GM12878 (cell line): Measurements from ENCODE around the gene VEZF1. TPM values are rescaled to one million over a fixed set of nuclear protein-coding genes. Genes with fewer than 3 reads are reported as not detected.

Experiments used
- ATAC-seq: fragments of 200-7000 bp; cut with Tn5 transposase; 3 replicates; pipeline ENCODE4 v1.9.1; 2020; ENCODE audit warnings: mild to moderate bottlenecking, moderate library complexity
- BruUV-seq: library from RNA; stranded (reverse); fragments of 400-500 nt; replicated peaks from 2 replicates; lab custom pipeline; 2021; lab: Mats Ljungman, UMichigan
- CTCF ChIA-PET: fragments of 300-600 bp; sonication (Branson Sonifier 250); formaldehyde crosslinking; extraction: SDS; loops from one replicate; lab custom pipeline; 2021; ENCODE audit warnings: inconsistent platforms; lab: Yijun Ruan, JAX
- POLR2A ChIA-PET: fragments of 350-600 bp; formaldehyde crosslinking; extraction: SDS; loops from one replicate; lab custom pipeline; 2021; ENCODE audit warnings: inconsistent platforms; lab: Charles Lee
- RAD21 ChIA-PET: fragments of 300-600 bp; sonication (Branson Sonifier 250); formaldehyde crosslinking; loops from one replicate; lab custom pipeline; 2023; ENCODE audit warnings: antibody characterized with exemption; ENCODE audit not compliant: unreplicated experiment; lab: Charles Lee
- SMC1A ChIA-PET: fragments of 300-600 bp; sonication (Branson Sonifier 250); formaldehyde crosslinking; loops from one replicate; lab custom pipeline; 2023; ENCODE audit not compliant: unreplicated experiment, uncharacterized antibody; lab: Charles Lee
- DNase-seq: peaks from one replicate; pipeline ENCODE4 v3.0.0-alpha.2; 2011; ENCODE audit warnings: low read depth, low spot score
- FAIRE-seq: peaks from 3 replicates; lab custom pipeline; 2011; peaks lifted over from hg19 to GRCh38; lab: Jason Lieb, UNC
- H2AFZ ChIP-seq: 2 replicates; pipeline ENCODE4 v1.6.0; 2011; ENCODE audit warnings: low read depth, low read length, control low read depth; ENCODE audit not compliant: control insufficient read depth
- H3K27ac ChIP-seq: 2 replicates; pipeline ENCODE4 v1.5.1; 2011; ENCODE audit warnings: control low read depth; ENCODE audit not compliant: control insufficient read depth, insufficient read depth
- H3K27me3 ChIP-seq, 2 experiments: replicated peaks in 1 of 2; 2 replicates each; pipeline versions ENCODE4 v1.6.0 to v1.6.1; 2011; ENCODE audit warnings: low read length in 1 of 2; ENCODE audit not compliant: control insufficient read depth in 2 of 2, insufficient read depth in 2 of 2
- H3K36me3 ChIP-seq, 2 experiments: 2 replicates each; pipeline ENCODE4 v1.5.1; 2011; ENCODE audit warnings: low read length in 1 of 2; ENCODE audit not compliant: control insufficient read depth in 2 of 2, insufficient read depth in 2 of 2
- H3K4me1 ChIP-seq: 2 replicates; pipeline ENCODE4 v1.6.1; 2011; ENCODE audit warnings: mild to moderate bottlenecking, low read length, moderate library complexity, mixed read lengths; ENCODE audit not compliant: control insufficient read depth, insufficient read depth
- H3K4me2 ChIP-seq: 2 replicates; pipeline ENCODE4 v1.6.0; 2011; ENCODE audit warnings: control low read depth; ENCODE audit not compliant: control insufficient read depth, insufficient read depth
- H3K4me3 ChIP-seq: fragments of 200-600 bp; sonication (generic); 2 replicates; pipeline ENCODE4 v1.5.1; 2016
- H3K79me2 ChIP-seq: 2 replicates; pipeline ENCODE4 v1.6.0; 2011; ENCODE audit warnings: low read length; ENCODE audit not compliant: control insufficient read depth, insufficient read depth
- H3K9ac ChIP-seq: 2 replicates; pipeline ENCODE4 v1.8.0; 2011; ENCODE audit warnings: low read length, control low read depth, mixed read lengths; ENCODE audit not compliant: control insufficient read depth, insufficient read depth
- H3K9me3 ChIP-seq: replicated peaks from 3 replicates; pipeline ENCODE4 v1.5.1; 2011; ENCODE audit warnings: mild to moderate bottlenecking, low read length; ENCODE audit not compliant: control insufficient read depth, insufficient read depth
- H4K20me1 ChIP-seq: 2 replicates; pipeline ENCODE4 v1.6.0; 2011; ENCODE audit not compliant: control insufficient read depth, insufficient read depth
- BACH1 ChIP-seq: fragments of 450-650 bp; IDR thresholded peaks from 2 replicates; pipeline ENCODE4 v1.6.1; 2017; ENCODE audit warnings: mild to moderate bottlenecking, borderline replicate concordance
- CHD4 ChIP-seq: fragments of 200-600 bp; sonication (generic); IDR thresholded peaks from 2 replicates; pipeline ENCODE4 v1.6.1; 2016; ENCODE audit warnings: mild to moderate bottlenecking
- HCFC1 ChIP-seq: fragments of 150-350 bp; IDR thresholded peaks from 2 replicates; pipeline ENCODE4 v1.6.1; 2014; ENCODE audit warnings: low read length
- MYB ChIP-seq: fragments of 150-350 bp; IDR thresholded peaks from 2 replicates; pipeline ENCODE4 v1.6.1; 2014; ENCODE audit warnings: mild to moderate bottlenecking, low read depth, low read length, borderline replicate concordance
- POLR2AphosphoS2 ChIP-seq: IDR thresholded peaks from 2 replicates; pipeline ENCODE4 v1.6.1; 2011; ENCODE audit warnings: low read depth, mild to moderate bottlenecking, low read length, improper control_type of control experiment, moderate library complexity
- TBL1XR1 ChIP-seq: IDR thresholded peaks from 2 replicates; pipeline ENCODE4 v1.6.1; 2012; ENCODE audit warnings: low read depth, low read length, improper control_type of control experiment
- ZNF24 ChIP-seq: fragments of 450-650 bp; IDR thresholded peaks from 2 replicates; pipeline ENCODE4 v1.6.1; 2017; ENCODE audit warnings: antibody characterized with exemption, mild to moderate bottlenecking
- WGBS: methylation state at CpG from one replicate; pipeline ENCODE4 v1.1.6; 2016; ENCODE audit warnings: low lambda C conversion rate; ENCODE audit not compliant: insufficient replicate concordance, insufficient coverage; ENCODE audit errors: missing lambda C conversion rate; 5-methylcytosine and 5-hydroxymethylcytosine counted together
- in situ Hi-C: fragments of 300-500 bp; cut with MboI; formaldehyde crosslinking; loops from 9 replicates; pipeline ENCODE4 v1.14.3; 2018; ENCODE audit warnings: mixed read lengths
- intact Hi-C: fragments of 100-400 bp; cut with micrococcal nuclease; formaldehyde crosslinking; loops from one replicate; pipeline ENCODE4 v1.14.2; 2022; ENCODE audit not compliant: unreplicated experiment
- polyA plus RNA-seq, 11 experiments: library from polyadenylated mRNA; depleted of rRNA in 4 of 11; unstranded in 6 of 11; stranded (reverse) in 5 of 11; fragments of >200 nt; fragmentation: Nextera tagmentation in 4 of 11; fragmentation: Illumina TruSeq in 1 of 11; extraction: Ambion mirVana in 4 of 11; extraction: Trizol in 1 of 11; gene quantifications; 1 replicate in 1 of 11; 2 replicates in 10 of 11; pipeline versions ENCODE4 v1.2.1 to v1.2.3, GENCODE V29; 2011 to 2016; ENCODE audit warnings: inconsistent platforms in 2 of 11, missing spikeins in 2 of 11, low read depth in 1 of 11
- total RNA-seq, 4 experiments: library from RNA; depleted of rRNA in 3 of 4; stranded (reverse); fragments of >200 nt in 3 of 4; fragmentation: Illumina TruSeq in 1 of 4; extraction: Trizol in 1 of 4; gene quantifications; 2 replicates each; pipeline versions ENCODE4 v1.2.1 to v1.2.3, GENCODE V29; 2013 to 2021
- TF ChIP-seq, protein P1 (sequence below): IDR thresholded peaks from 2 replicates; pipeline ENCODE4 v1.6.1; 2011; ENCODE audit warnings: low read depth, mild to moderate bottlenecking, low read length, moderate library complexity, borderline replicate concordance; ENCODE audit errors: extremely low read depth
- TF ChIP-seq, protein P2 (sequence below): fragments of 450-650 bp; formaldehyde crosslinking; IDR thresholded peaks from 2 replicates; pipeline ENCODE4 v1.4.0; 2022; ENCODE audit warnings: mild to moderate bottlenecking, moderate library complexity

The VEZF1 gene
- total and polyA plus RNA-seq, 10 of the 15 experiments (the other 5 are each of a cell fraction or from before 2014, with no cell fraction given): 9.5 to 28.2 (median 20.3) TPM

DNA sequence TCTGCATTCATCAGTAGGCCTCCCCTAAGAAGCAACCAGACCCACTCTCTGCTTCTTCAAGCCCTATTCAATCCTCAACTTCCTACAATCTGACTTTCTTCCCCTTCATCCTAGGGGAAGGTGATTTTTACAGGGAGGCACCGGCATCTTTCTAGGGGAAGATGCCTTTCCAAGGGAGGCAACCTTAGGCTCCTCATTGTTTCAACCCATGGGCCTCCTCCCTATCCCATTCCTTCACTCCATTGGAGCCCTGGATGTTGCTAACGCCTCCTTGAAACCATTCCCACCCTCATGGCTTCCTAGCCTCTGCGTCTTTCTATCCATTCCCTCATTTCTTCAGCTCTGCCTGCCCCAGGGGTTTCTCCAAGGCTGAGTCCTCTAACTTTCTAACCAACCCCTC lies 30.2 kb downstream of the VEZF1 start (continued):
- TF ChIP-seq, protein P1, sequence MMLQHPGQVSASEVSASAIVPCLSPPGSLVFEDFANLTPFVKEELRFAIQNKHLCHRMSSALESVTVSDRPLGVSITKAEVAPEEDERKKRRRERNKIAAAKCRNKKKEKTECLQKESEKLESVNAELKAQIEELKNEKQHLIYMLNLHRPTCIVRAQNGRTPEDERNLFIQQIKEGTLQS: no peak
- no peak for TF ChIP-seq MYB

DNA sequence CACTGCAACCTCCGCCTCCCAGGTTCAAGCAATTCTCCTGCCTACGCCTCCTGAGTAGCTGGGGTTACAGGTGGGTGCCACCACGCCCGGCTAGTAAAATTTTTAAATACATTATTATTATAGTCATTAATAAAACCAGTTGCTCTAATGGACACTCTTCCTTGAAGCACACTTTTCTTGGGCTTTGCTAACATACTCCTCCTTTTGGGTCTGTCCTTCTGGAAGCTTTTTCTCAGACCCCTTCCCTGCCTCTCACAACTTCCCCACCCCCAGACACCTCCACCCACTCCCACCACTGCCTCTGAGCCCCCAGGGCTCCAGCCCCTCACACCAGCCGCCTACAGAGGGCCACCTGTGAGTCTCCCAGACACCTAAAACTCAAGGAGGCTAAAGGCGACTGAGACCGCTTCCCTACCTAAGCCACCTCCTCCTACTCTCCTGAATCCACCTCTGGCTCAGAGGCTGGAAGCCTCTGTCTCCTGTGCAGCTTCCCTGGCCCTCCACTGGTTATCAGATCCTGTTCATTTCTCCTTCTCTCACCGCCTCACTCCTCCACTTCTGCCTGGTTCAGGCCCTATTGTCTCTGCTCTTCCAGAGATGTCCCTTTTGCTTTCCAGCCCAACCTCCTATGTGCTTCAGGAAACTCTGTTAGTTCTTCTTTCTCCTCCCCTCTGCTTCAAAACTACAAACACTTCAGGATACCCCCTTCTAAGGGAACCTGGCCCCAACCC lies 30.8 kb downstream of the VEZF1 start:
- no peaks in the 10 kb centered on the region for H3K36me3 ChIP-seq
- H3K4me1 ChIP-seq: peaks cover 15% of the 10 kb centered on the region
- FAIRE-seq: no peak
- BruUV-seq: no TSS peak
- peaks cover 7% of the 10 kb centered on the region; the same call in 1 of the 2 replicates for H4K20me1 ChIP-seq
- no peak for TF ChIP-seq ZNF24
- TF ChIP-seq HCFC1: no peak
- no peak for TF ChIP-seq CHD4
- TF ChIP-seq, protein P2, sequence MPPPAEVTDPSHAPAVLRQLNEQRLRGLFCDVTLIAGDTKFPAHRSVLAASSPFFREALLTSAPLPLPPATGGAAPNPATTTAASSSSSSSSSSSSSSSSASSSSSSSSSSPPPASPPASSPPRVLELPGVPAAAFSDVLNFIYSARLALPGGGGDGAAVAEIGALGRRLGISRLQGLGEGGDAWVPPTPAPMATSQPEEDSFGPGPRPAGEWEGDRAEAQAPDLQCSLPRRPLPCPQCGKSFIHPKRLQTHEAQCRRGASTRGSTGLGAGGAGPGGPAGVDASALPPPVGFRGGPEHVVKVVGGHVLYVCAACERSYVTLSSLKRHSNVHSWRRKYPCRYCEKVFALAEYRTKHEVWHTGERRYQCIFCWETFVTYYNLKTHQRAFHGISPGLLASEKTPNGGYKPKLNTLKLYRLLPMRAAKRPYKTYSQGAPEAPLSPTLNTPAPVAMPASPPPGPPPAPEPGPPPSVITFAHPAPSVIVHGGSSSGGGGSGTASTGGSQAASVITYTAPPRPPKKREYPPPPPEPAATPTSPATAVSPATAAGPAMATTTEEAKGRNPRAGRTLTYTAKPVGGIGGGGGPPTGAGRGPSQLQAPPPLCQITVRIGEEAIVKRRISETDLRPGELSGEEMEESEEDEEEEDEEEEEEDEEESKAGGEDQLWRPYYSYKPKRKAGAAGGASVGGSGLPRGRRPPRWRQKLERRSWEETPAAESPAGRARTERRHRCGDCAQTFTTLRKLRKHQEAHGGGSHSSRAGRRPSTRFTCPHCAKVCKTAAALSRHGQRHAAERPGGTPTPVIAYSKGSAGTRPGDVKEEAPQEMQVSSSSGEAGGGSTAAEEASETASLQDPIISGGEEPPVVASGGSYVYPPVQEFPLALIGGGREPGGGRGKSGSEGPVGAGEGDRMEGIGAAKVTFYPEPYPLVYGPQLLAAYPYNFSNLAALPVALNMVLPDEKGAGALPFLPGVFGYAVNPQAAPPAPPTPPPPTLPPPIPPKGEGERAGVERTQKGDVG (CRISPR knock-in tag): no peak
- no peak for TF ChIP-seq BACH1
- TF ChIP-seq POLR2AphosphoS2: no peak
- no peak for TF ChIP-seq TBL1XR1
- H3K4me2 ChIP-seq: no peak overlapping the region
- H3K27ac ChIP-seq: no peak overlapping the region
- ChIA-PET CTCF (interaction anchor here (0.7 to 1.5 kb wide), 3 partner anchors 35 to 65 kb away, joined by 3 to 4 read pairs (median 3); no protein-coding TSS in a partner anchor), POLR2A (interaction anchor here (1.6 kb wide), 1 partner anchor 29 kb away, joined by 5 read pairs; no protein-coding TSS in a partner anchor), SMC1A (interaction anchor here (0.7 to 2.1 kb wide), 6 partner anchors 10 to 106 kb away, joined by 3 to 15 read pairs (median 6); no protein-coding TSS in a partner anchor), RAD21 (interaction anchor here (2.1 kb wide), 1 partner anchor 24 kb away, joined by 6 read pairs; no protein-coding TSS in a partner anchor)
- in situ Hi-C loops (no loop called here), intact Hi-C loops (no loop called here)
- peaks cover 0 to 2% of the 10 kb centered on the region in 2 experiments; a peak in 3 of 4 replicates for H3K27me3 ChIP-seq
- H3K4me3 ChIP-seq: no peak overlapping the region
- H3K9ac ChIP-seq: no peak overlapping the region
- H3K9me3 ChIP-seq: no peaks in the 10 kb centered on the region
- no peaks in the 10 kb centered on the region for H3K79me2 ChIP-seq
- no peak for ATAC-seq
- H2AFZ ChIP-seq: no peak overlapping the region
- WGBS: 44% methylated on average over 8 of the region's 8 CpGs
- DNase-seq: no peak
